GM12801 (cell line): Measurements from ENCODE around the gene EPOP.

ENCODE experiments used
- CTCF ChIP-seq: IDR thresholded peaks from one replicate; pipeline ENCODE4 v1.5.1; 2011; ENCODE audit warnings: control low read depth; ENCODE audit not compliant: insufficient read length; ENCODE audit errors: extremely low read depth

Gene EPOP

GRCh38 chr17:38677819-38678218 is 3.1 kb upstream of the EPOP start:
- TF ChIP-seq CTCF = no peak

GRCh38 chr17:38676706-38677504 is 2.1 kb upstream of the EPOP start:
- TF ChIP-seq CTCF = peak; percentile 95

GRCh38 chr17:38674014-38674748 is 576 bp downstream of the EPOP start:
- TF ChIP-seq CTCF = no peak

GRCh38 chr17:38673707-38674013 is 1.1 kb downstream of the EPOP start:
- no peak for TF ChIP-seq CTCF

GRCh38 chr17:38672788-38673706 is 1.7 kb downstream of the EPOP start:
- no peak for TF ChIP-seq CTCF

- no peak for TF ChIP-seq CTCF
Observed at GRCh38 chr17:38671939-38672720, 2.6 kb downstream of the EPOP start.
